C4-2B (cell line): ENCODE measurements around the gene CABP2.

Source experiments
- H3K27ac ChIP-seq: fragments of 450-650 bp; 2 replicates; pipeline ENCODE4 v1.5.1; 2017
- CTCF ChIP-seq: fragments of 450-650 bp; conservative IDR thresholded peaks from 2 replicates; pipeline ENCODE4 v1.5.1; 2017; ENCODE audit warnings: mild to moderate bottlenecking
- ZFX ChIP-seq: fragments of 450-650 bp; IDR thresholded peaks from 2 replicates; pipeline ENCODE4 v1.6.1; 2017

Gene CABP2

GRCh38 chr11:67495234-67496005 is 27.8 kb downstream of the CABP2 start:
- TF ChIP-seq ZFX (no peak), CTCF (no peak)
- H3K27ac ChIP-seq, result no peak overlapping the region

GRCh38 chr11:67494371-67495233 is 28.6 kb downstream of the CABP2 start:
- no peak overlapping the region for H3K27ac ChIP-seq
- TF ChIP-seq ZFX, result no peak
- TF ChIP-seq CTCF, result no peak

GRCh38 chr11:67493548-67494370 is 29.5 kb downstream of the CABP2 start:
- no peak overlapping the region for H3K27ac ChIP-seq

GRCh38 chr11:67492801-67493547 is 30.3 kb downstream of the CABP2 start:
- TF ChIP-seq CTCF, result no peak
- TF ChIP-seq ZFX, result no peak
- H3K27ac ChIP-seq, result no peak overlapping the region

More at GRCh38 chr11:67493548-67494370, 29.5 kb downstream of the CABP2 start:
- TF ChIP-seq CTCF, result no peak
- no peak for TF ChIP-seq ZFX

GRCh38 chr11:67492069-67492727 is 31.0 kb downstream of the CABP2 start:
- no peak overlapping the region for H3K27ac ChIP-seq
- TF ChIP-seq CTCF (no peak), ZFX (no peak)

- TF ChIP-seq ZFX (no peak), CTCF (no peak)
- no peak overlapping the region for H3K27ac ChIP-seq
These were observed 31.8 kb downstream of the CABP2 start for GRCh38 chr11:67491276-67492068.
